Right lung (tissue), 5 donors: Measurements from ENCODE around the gene MPP1. TPM values are rescaled to one million over a fixed set of nuclear protein-coding genes. Genes with fewer than 3 reads are reported as not detected.

ENCODE experiments used
- DNase-seq, 2 donors: peaks; one replicate each; pipeline ENCODE4 v3.0.0-alpha.2; 2013
- polyA plus RNA-seq, 5 donors: library from polyadenylated mRNA; unstranded; fragments of 120-200 nt; gene quantifications; one replicate each; pipeline versions ENCODE4 v1.2.1 to v1.2.3, GENCODE V29; 2013; ENCODE audit warnings: inconsistent platforms in 1 of 5, low replicate concordance in 1 of 5; ENCODE audit not compliant: insufficient read length in 5 of 5, insufficient read depth in 1 of 5

MPP1 gene
- polyA plus RNA-seq, 5 donors: 37.6 to 48.0 (median 45.5) TPM

- DNase-seq: no peak
Measured at GRCh38 chrX:154780968-154781367, 24.3 kb downstream of the MPP1 start.

GRCh38 chrX:154779261-154779660 is 26.0 kb downstream of the MPP1 start:
- no peak for DNase-seq

GRCh38 chrX:154776753-154777152 is 28.5 kb downstream of the MPP1 start:
- DNase-seq: no peak

- DNase-seq: no peak
Measured at GRCh38 chrX:154775419-154776349, 29.6 kb downstream of the MPP1 start.

GRCh38 chrX:154774622-154775021 is 30.7 kb downstream of the MPP1 start:
- DNase-seq: no peak

- DNase-seq: peak; percentile 91 to 93
Measured at GRCh38 chrX:154762537-154763296, 42.6 kb downstream of the MPP1 start, which contains the start of gene DKC1. Gene DKC1 (plus strand): TSS chrX:154762864. CDS start chrX:154762966, 102 bp downstream.

GRCh38 chrX:154761977-154762536 is 43.2 kb downstream of the MPP1 start:
- peak in 1 of 2 donors; percentile 20 for DNase-seq

- DNase-seq: no peak
Measured at GRCh38 chrX:154758696-154759095, 46.6 kb downstream of the MPP1 start.

- no peak for DNase-seq
Measured at GRCh38 chrX:154751669-154752271, 53.5 kb downstream of the MPP1 start.

GRCh38 chrX:154751203-154751668 is 54.0 kb downstream of the MPP1 start:
- no peak for DNase-seq

- DNase-seq: no peak
Measured at GRCh38 chrX:154750301-154751202, 54.7 kb downstream of the MPP1 start, which contains the start of gene GAB3. Gene GAB3 (minus strand): TSS chrX:154751077. CDS start chrX:154751025, 52 bp downstream.

- no peak for DNase-seq
Measured at GRCh38 chrX:154749856-154750255, 55.4 kb downstream of the MPP1 start.

- no peak for DNase-seq
Measured at GRCh38 chrX:154748712-154749339, 56.5 kb downstream of the MPP1 start.

- no peak for DNase-seq
Measured at GRCh38 chrX:154742613-154743012, 62.7 kb downstream of the MPP1 start.

GRCh38 chrX:154739952-154740465 is 65.3 kb downstream of the MPP1 start:
- no peak for DNase-seq

GRCh38 chrX:154738011-154738738 is 67.1 kb downstream of the MPP1 start:
- no peak for DNase-seq

- DNase-seq: no peak
Measured at GRCh38 chrX:154737136-154737535, 68.1 kb downstream of the MPP1 start.

- no peak for DNase-seq
Measured at GRCh38 chrX:154735695-154736393, 69.4 kb downstream of the MPP1 start.
